Colonic mucosa (tissue), 4 donors: ENCODE data around the gene TBC1D22A. TPM values are rescaled to one million over a fixed set of nuclear protein-coding genes. Genes with fewer than 3 reads are reported as not detected.

Source experiments
- DNase-seq: peaks from one replicate; pipeline ENCODE4 v3.0.0-alpha.2; 2020
- H3K27ac ChIP-seq: fragments of 200-600 bp; one replicate; pipeline ENCODE4 v1.8.0; 2021
- H3K27me3 ChIP-seq: fragments of 200-600 bp; one replicate; pipeline ENCODE4 v1.8.0; 2021
- H3K36me3 ChIP-seq: fragments of 200-600 bp; one replicate; pipeline ENCODE4 v1.8.0; 2021
- H3K4me1 ChIP-seq: fragments of 200-600 bp; one replicate; pipeline ENCODE4 v1.8.0; 2021; ENCODE audit warnings: mild to moderate bottlenecking
- H3K4me3 ChIP-seq: fragments of 200-600 bp; one replicate; pipeline ENCODE4 v1.8.0; 2021
- H3K9ac ChIP-seq, 2 donors: one replicate each; pipeline ENCODE4 v1.7.0; 2013; ENCODE audit warnings: control low read depth in 2 of 2, low read depth in 2 of 2, low read length in 2 of 2
- H3K9me3 ChIP-seq: fragments of 200-600 bp; one replicate; pipeline ENCODE4 v1.8.0; 2021
- intact Hi-C: fragments of 100-400 bp; cut with DNase I; formaldehyde crosslinking; loops from one replicate; pipeline ENCODE4 v1.14.1; 2022
- total RNA-seq, 2 donors: library from RNA; stranded (reverse); fragmentation: NEBNext Ultra II Directional in 1 of 2; extraction: Animal tissue kit (Norgen Biotek cat#: 25700) in 1 of 2; gene quantifications; one replicate each; pipeline ENCODE4 v1.2.1, GENCODE V29; 2021
- TF ChIP-seq, protein P1 (sequence below): fragments of 200-600 bp; IDR thresholded peaks from one replicate; pipeline ENCODE4 v1.8.0; 2022; ENCODE audit warnings: antibody characterized with exemption, mild to moderate bottlenecking
- donor health status: healthy.
- donor health status: DM: no; HTN: no; CAD: no.
- donor health status: DM: no; HTN: no; CAD: no.

Gene TBC1D22A
- total RNA-seq, 2 donors from 2014 or later, result 34.2 to 36.4 TPM

DNA sequence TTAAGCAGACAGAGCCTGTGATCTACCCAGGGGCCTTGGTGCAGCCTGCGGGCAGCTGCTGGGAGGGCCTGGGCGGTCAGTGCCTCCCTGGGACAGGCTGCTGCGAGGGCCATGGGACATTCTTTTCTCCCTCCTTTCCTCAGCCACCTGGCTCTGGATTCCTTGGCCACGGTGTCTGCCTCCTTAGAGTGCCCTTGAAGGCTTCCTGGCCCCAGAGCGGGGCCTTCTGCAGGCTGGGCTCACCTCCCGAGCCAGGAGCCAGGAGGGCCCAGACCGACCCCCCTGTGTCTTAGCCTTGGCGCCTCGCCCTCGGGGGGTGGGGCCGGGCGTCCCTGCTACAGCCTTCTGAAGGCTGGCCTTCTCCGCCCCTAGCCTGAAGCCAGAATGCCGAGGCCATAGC lies 231.2 kb downstream of the TBC1D22A start:
- no peak for DNase-seq
- intact Hi-C loops, result no loop called here
- Histone ChIP-seq H3K4me1 (no peaks in the 10 kb centered on the region), H3K27me3 (no peaks in the 10 kb centered on the region), H3K36me3 (no peaks in the 10 kb centered on the region), H3K9ac (no peak overlapping the region), H3K27ac (no peak overlapping the region), H3K9me3 (no peaks in the 10 kb centered on the region), H3K4me3 (no peak overlapping the region)
- TF ChIP-seq, protein P1, sequence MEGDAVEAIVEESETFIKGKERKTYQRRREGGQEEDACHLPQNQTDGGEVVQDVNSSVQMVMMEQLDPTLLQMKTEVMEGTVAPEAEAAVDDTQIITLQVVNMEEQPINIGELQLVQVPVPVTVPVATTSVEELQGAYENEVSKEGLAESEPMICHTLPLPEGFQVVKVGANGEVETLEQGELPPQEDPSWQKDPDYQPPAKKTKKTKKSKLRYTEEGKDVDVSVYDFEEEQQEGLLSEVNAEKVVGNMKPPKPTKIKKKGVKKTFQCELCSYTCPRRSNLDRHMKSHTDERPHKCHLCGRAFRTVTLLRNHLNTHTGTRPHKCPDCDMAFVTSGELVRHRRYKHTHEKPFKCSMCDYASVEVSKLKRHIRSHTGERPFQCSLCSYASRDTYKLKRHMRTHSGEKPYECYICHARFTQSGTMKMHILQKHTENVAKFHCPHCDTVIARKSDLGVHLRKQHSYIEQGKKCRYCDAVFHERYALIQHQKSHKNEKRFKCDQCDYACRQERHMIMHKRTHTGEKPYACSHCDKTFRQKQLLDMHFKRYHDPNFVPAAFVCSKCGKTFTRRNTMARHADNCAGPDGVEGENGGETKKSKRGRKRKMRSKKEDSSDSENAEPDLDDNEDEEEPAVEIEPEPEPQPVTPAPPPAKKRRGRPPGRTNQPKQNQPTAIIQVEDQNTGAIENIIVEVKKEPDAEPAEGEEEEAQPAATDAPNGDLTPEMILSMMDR, result no peak

DNA sequence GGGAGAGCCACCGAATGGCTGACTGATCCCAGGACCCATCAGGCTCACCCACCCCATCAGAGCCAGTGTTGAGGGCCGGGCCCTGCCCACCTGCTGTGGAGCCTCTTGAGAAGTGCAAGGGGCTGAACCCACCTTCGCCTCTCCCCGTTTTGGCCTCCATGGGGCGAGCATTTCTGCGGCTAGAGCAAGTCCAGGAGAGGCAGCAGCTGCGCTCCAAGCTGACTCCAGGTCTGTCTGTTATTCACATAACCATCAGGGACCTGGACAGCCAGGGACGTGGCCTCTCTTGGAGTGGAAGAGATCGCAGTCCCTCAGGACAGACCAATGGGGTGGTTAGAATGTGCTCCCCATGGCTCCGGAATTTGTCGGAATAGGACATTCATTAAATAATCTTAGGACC lies 231.8 kb downstream of the TBC1D22A start:
- intact Hi-C loops, result no loop called here
- H3K27ac ChIP-seq, result no peak overlapping the region
- H3K36me3 ChIP-seq, result no peaks in the 10 kb centered on the region
- H3K4me1 ChIP-seq, result no peaks in the 10 kb centered on the region
- TF ChIP-seq, protein P1, result no peak
- H3K27me3 ChIP-seq, result no peaks in the 10 kb centered on the region
- H3K9ac ChIP-seq, result no peak overlapping the region
- no peak overlapping the region for H3K4me3 ChIP-seq
- DNase-seq, result no peak
- no peaks in the 10 kb centered on the region for H3K9me3 ChIP-seq

DNA sequence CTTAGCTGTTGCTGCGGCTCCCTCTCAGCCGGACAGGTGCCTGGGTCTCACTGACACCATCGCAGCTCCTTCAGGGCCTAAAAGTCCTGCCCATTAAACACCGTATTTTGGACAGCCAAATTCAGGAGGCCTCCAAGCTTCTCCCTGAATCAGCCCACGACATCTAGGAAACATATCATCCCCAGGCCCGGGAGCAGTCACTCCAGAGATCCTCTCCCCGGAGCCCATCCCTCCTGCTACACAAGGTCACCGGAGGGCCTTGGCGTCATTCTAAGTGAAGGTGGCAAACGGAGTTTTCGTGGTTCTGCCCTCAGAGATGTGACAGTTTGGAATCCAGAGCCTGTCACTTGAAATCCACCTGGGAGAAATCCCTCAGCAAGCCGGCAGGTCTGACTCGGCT lies 232.5 kb downstream of the TBC1D22A start:
- H3K9ac ChIP-seq, result no peak overlapping the region
- no peak for DNase-seq
- no peaks in the 10 kb centered on the region for H3K9me3 ChIP-seq
- no peaks in the 10 kb centered on the region for H3K36me3 ChIP-seq
- no peaks in the 10 kb centered on the region for H3K27me3 ChIP-seq
- H3K4me3 ChIP-seq, result no peak overlapping the region
- TF ChIP-seq, protein P1, result no peak
- intact Hi-C loops, result no loop called here
- H3K4me1 ChIP-seq, result no peaks in the 10 kb centered on the region
- no peak overlapping the region for H3K27ac ChIP-seq

DNA sequence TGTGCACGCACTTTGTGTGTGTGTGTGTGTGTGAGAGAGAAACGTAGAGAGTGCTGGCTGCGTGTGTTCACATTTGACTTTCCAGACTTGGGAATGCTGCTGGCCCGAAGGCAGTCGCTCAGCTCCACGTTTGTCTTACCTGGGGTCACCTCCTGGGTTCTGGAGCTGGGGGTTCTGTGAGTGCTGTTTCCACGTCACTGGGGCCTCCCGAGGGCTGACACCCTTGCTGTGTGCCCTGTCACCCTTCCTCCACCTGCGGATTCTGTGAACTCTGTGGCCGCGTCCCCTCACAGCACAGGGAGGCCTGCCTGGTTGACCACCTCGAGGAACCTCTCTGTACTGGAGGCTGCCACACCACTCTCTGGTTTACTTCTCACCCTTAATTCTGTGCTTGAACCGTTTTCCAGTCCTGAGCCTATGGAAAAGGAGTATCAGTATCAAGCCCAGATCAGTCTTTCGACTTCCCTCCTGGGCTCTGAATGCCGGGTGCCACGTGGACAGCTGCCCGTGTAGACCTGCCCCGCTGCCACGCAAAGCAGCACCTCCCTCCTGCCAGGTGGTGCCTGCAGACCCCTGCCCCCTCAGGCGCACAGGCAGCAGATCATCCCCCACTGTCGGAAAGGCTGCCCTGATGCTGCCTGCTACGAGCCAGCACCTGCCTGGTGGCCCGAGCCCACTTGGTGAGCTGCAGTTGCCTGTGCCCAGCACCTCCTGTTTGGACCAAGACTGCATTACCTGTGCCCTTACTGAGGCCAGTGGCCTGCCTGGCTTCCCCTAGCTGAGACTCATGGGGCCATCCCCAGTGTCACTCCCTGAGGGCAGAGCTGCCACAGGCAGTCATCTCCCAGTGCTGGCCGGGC lies 233.3 kb downstream of the TBC1D22A start:
- H3K36me3 ChIP-seq, result no peaks in the 10 kb centered on the region
- no peak overlapping the region for H3K27ac ChIP-seq
- H3K9ac ChIP-seq, result no peak overlapping the region
- H3K4me3 ChIP-seq, result no peak overlapping the region
- H3K27me3 ChIP-seq, result no peaks in the 10 kb centered on the region
- TF ChIP-seq, protein P1, result no peak
- DNase-seq, result no peak
- intact Hi-C loops, result no loop called here
- no peaks in the 10 kb centered on the region for H3K4me1 ChIP-seq
- no peaks in the 10 kb centered on the region for H3K9me3 ChIP-seq

DNA sequence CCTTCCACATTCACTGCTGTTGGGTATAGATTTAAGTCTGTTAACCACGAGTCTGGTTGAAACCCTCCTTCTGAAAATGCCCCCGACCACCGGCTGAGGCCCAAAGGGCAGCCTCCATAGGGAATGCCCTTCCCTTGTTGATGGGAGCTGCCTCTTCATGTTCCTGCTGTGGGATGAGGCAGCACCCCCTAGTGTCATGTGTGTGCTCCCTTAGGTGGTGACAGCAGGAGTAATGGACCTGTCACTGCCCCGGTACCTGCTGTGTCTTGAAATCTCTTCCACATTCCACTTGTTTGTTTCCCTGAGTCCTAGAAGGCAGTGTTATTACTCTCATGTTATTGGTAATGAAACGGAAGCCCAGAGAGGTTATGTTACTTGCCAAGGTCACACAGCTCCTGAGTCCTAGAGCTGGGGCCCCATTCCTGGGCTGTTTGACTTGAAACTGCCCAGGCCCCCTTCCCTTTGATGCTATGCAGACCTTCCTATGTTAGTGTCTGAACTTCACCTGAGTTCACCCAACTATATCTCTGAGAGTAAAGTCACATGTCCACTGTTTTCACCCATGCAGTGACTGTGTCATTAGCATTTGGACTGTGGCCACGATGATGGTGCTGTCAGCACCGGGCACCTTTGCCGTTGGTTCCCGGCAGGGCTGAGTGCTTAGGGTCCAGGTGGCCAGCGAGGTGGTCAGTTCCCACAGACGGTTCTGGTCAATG lies 234.3 kb downstream of the TBC1D22A start:
- DNase-seq, result no peak
- H3K27me3 ChIP-seq, result no peaks in the 10 kb centered on the region
- H3K36me3 ChIP-seq, result no peaks in the 10 kb centered on the region

More for the DNA sequence above, 234.3 kb downstream of the TBC1D22A start:
- Histone ChIP-seq H3K4me3 (no peak overlapping the region), H3K9ac (no peak overlapping the region), H3K27ac (no peak overlapping the region), H3K9me3 (no peaks in the 10 kb centered on the region), H3K4me1 (no peaks in the 10 kb centered on the region)
- intact Hi-C loops, result no loop called here
- TF ChIP-seq, protein P1, result no peak
